Lower leg skin (tissue), 3 donors: ENCODE data around the gene CLPTM1L.

Source experiments
- POLR2A ChIP-seq, 2 donors: fragments of 450-650 bp; IDR thresholded peaks; one replicate each; pipeline ENCODE4 v1.6.1; 2016 to 2017; ENCODE audit warnings: antibody characterized with exemption in 2 of 2, mild to moderate bottlenecking in 1 of 2, moderate library complexity in 1 of 2
- TF ChIP-seq, protein P1 (sequence below), 3 donors: fragments of 450-650 bp; IDR thresholded peaks; one replicate each; pipeline ENCODE4 v1.5.1; 2016; ENCODE audit warnings: antibody characterized with exemption in 3 of 3, mild to moderate bottlenecking in 3 of 3, moderate library complexity in 2 of 3

DNA sequence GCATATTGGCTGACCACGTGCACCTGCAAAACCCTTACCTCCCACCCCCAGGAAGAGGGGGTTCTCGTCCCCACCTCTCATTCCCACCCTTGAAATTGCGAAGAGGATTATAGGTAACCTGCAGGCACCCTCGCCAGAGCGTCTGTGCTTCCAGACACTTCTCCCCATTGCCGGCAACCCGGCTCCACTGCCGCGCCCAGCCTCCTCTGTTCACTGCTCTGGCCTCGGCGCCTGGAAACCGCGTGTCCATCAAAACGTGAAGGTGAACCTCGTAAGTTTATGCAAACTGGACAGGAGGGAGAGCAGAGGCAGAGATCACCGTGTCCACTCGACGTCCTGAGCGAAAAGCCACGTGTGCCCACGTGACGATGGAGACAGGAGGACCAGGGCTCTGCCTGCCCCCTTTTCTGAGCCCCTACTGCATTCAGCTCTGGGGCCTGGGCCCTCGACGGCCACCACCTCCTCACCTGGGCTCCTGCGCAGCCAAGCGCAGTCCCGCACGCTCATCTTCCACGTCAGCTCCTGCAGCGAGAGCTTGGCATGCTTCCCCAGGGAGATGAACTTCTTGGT is 52.0 kb downstream of the CLPTM1L start:
- TF ChIP-seq, protein P1, sequence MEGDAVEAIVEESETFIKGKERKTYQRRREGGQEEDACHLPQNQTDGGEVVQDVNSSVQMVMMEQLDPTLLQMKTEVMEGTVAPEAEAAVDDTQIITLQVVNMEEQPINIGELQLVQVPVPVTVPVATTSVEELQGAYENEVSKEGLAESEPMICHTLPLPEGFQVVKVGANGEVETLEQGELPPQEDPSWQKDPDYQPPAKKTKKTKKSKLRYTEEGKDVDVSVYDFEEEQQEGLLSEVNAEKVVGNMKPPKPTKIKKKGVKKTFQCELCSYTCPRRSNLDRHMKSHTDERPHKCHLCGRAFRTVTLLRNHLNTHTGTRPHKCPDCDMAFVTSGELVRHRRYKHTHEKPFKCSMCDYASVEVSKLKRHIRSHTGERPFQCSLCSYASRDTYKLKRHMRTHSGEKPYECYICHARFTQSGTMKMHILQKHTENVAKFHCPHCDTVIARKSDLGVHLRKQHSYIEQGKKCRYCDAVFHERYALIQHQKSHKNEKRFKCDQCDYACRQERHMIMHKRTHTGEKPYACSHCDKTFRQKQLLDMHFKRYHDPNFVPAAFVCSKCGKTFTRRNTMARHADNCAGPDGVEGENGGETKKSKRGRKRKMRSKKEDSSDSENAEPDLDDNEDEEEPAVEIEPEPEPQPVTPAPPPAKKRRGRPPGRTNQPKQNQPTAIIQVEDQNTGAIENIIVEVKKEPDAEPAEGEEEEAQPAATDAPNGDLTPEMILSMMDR (IDR thresholded peaks at IDR 0.05), result no peak
- no peak for TF ChIP-seq POLR2A (IDR thresholded peaks at IDR 0.05)
